Astrocyte (in vitro differentiated cells and primary cell): Measurements from ENCODE around the gene CYP1A2.

Source experiments
- CTCF ChIP-seq: IDR thresholded peaks from 2 replicates; pipeline ENCODE4 v1.5.1; 2011; ENCODE audit warnings: low read depth, mild to moderate bottlenecking, inconsistent platforms, low read length, moderate library complexity; ENCODE audit not compliant: insufficient read depth
- EZH2 ChIP-seq: IDR thresholded peaks from 2 replicates; pipeline ENCODE4 v1.6.1; 2012; ENCODE audit warnings: mild to moderate bottlenecking, low read length, inconsistent platforms; ENCODE audit not compliant: insufficient read depth

- TF ChIP-seq CTCF (no peak), EZH2 (no peak)
These were observed 46.3 kb downstream of the CYP1A2 start for GRCh38 chr15:74794970-74795349.
